Lung (tissue), 12 donors: ENCODE measurements around the gene PRSS33. TPM values are rescaled to one million over a fixed set of nuclear protein-coding genes. Genes with fewer than 3 reads are reported as not detected.

Source experiments
- ATAC-seq: fragments of 200-7000 bp; cut with Tn5 transposase; one replicate; pipeline ENCODE4 v1.9.1; 2020; ENCODE audit warnings: moderate number of reproducible peaks; ENCODE audit not compliant: insufficient read depth, low FRiP score
- DNase-seq, 3 donors: peaks; one replicate each; pipeline ENCODE4 v3.0.0-alpha.2; 2013 to 2017
- H3K27ac ChIP-seq, 2 donors: one replicate each; pipeline ENCODE4 v1.5.1; 2013; ENCODE audit warnings: mild to moderate bottlenecking in 2 of 2, moderate library complexity in 2 of 2, control low read depth in 1 of 2, inconsistent platforms in 1 of 2, low read depth in 1 of 2, low read length in 1 of 2
- H3K27me3 ChIP-seq, 3 donors: one replicate each; pipeline ENCODE4 v1.5.1; 2013; ENCODE audit warnings: low read length in 2 of 3; ENCODE audit not compliant: control insufficient read depth in 3 of 3, insufficient read depth in 3 of 3
- H3K36me3 ChIP-seq, 4 donors: one replicate each; pipeline ENCODE4 v1.5.1; 2013; ENCODE audit warnings: low read length in 4 of 4, mild to moderate bottlenecking in 1 of 4, moderate library complexity in 1 of 4; ENCODE audit not compliant: control insufficient read depth in 4 of 4, insufficient read depth in 4 of 4
- H3K4me1 ChIP-seq, 5 donors: one replicate each; pipeline ENCODE4 v1.5.1; 2013; ENCODE audit warnings: low read length in 5 of 5, mild to moderate bottlenecking in 2 of 5, moderate library complexity in 1 of 5; ENCODE audit not compliant: control insufficient read depth in 5 of 5, insufficient read depth in 5 of 5
- H3K4me3 ChIP-seq: one replicate; pipeline ENCODE4 v1.5.1; 2013; ENCODE audit warnings: mild to moderate bottlenecking, control low read depth, moderate library complexity
- H3K9ac ChIP-seq, 2 donors: one replicate each; pipeline ENCODE4 v1.5.1; 2013; ENCODE audit warnings: low read length in 2 of 2, control low read depth in 1 of 2; ENCODE audit not compliant: insufficient read depth in 1 of 2
- H3K9me3 ChIP-seq, 4 donors: one replicate each; pipeline ENCODE4 v1.5.1; 2013; ENCODE audit warnings: low read length in 3 of 4, mild to moderate bottlenecking in 1 of 4, moderate library complexity in 1 of 4; ENCODE audit not compliant: control insufficient read depth in 4 of 4, insufficient read depth in 3 of 4
- CTCF ChIP-seq: IDR thresholded peaks from 2 replicates; pipeline ENCODE4 v1.5.1; 2012; ENCODE audit warnings: mild to moderate bottlenecking; ENCODE audit errors: control extremely low read depth, extremely low read depth
- WGBS, 2 donors: extraction: QIAGEN DNeasy Blood & Tissue Kit; methylation state at CpG; one replicate each; pipeline ENCODE4 v1.1.7; 2013; 5-methylcytosine and 5-hydroxymethylcytosine counted together
- polyA plus RNA-seq, 2 donors: library from polyadenylated mRNA; stranded (reverse); fragments of 200-250 nt; gene quantifications; one replicate each; pipeline ENCODE4 v1.2.1, GENCODE V29; 2013
- total RNA-seq, 2 donors: library from RNA; depleted of rRNA in 1 of 2; stranded (reverse); fragments of >200 nt in 1 of 2; gene quantifications; one replicate each; pipeline ENCODE4 v1.2.1, GENCODE V29; 2014 to 2021
- donor health status: control.
- donor health status: control.
- donor health status: Bipolar disorder and iron deficiency.
- donor health status: healthy.
- donor health status: DM: yes; HTN: yes; CAD: no.

PRSS33 gene
- total and polyA plus RNA-seq, 4 donors, result 0.08 to 0.12 TPM; not detected in 2

- H3K9ac ChIP-seq, result no peak overlapping the region
- H3K4me3 ChIP-seq, result no peak overlapping the region
- peaks cover 10 to 23% (median 14%) of the 10 kb centered on the region in 5 donors for H3K4me1 ChIP-seq
- peaks cover 32 to 47% (median 38%) of the 10 kb centered on the region in 4 donors for H3K36me3 ChIP-seq
- ATAC-seq (no peak), DNase-seq (no peak)
- no peak for TF ChIP-seq CTCF
- no peaks in the 10 kb centered on the region for H3K27me3 ChIP-seq
- whole genome bisulfite sequencing, 2 donors, result 90 to 92% methylated on average over 30 of the region's 30 CpGs
- no peak overlapping the region for H3K27ac ChIP-seq
- peaks cover 0 to 2% (median under 1%) of the 10 kb centered on the region in 4 donors for H3K9me3 ChIP-seq
Measured at GRCh38 chr16:2756288-2757015, 30.9 kb downstream of the PRSS33 start.

- 20 to 28% methylated on average over 3 of the region's 3 CpGs for WGBS, 2 donors
Measured at GRCh38 chr16:2755158-2755557, 32.2 kb downstream of the PRSS33 start.

GRCh38 chr16:2753733-2754020, 33.7 kb downstream of the PRSS33 start:
- no peaks in the 10 kb centered on the region for H3K27me3 ChIP-seq
- peaks cover 14 to 19% (median 16%) of the 10 kb centered on the region in 4 donors for H3K36me3 ChIP-seq
- peaks cover 11 to 24% (median 14%) of the 10 kb centered on the region in 5 donors for H3K4me1 ChIP-seq
- peaks cover 0 to 2% (median 0%) of the 10 kb centered on the region in 4 donors for H3K9me3 ChIP-seq
- H3K27ac ChIP-seq, result peak overlapping the region in 1 of 2 donors; percentile 100
- DNase-seq, result no peak
- ATAC-seq, result no peak
- peak overlapping the region; percentile 86 for H3K4me3 ChIP-seq
- no peak for TF ChIP-seq CTCF
- WGBS, 2 donors, result 1 to 2% methylated on average over 7 of the region's 7 CpGs
- peak overlapping the region; percentile 72 for H3K9ac ChIP-seq

More at GRCh38 chr16:2755158-2755557, 32.2 kb downstream of the PRSS33 start:
- Histone ChIP-seq H3K9ac (peak overlapping the region in 1 of 2 donors; percentile 46), H3K4me1 (peaks cover 11 to 24% (median 14%) of the 10 kb centered on the region in 5 donors), H3K36me3 (peaks cover 29 to 34% (median 30%) of the 10 kb centered on the region in 4 donors), H3K4me3 (no peak overlapping the region), H3K27ac (no peak overlapping the region), H3K9me3 (peaks cover 0 to 2% (median 0%) of the 10 kb centered on the region in 4 donors), H3K27me3 (no peaks in the 10 kb centered on the region)
- ATAC-seq, result no peak
- DNase-seq, result no peak
- TF ChIP-seq CTCF, result no peak
